ENCODE measurements around the gene ATP6V1D. TPM values are rescaled to one million over a fixed set of nuclear protein-coding genes. Genes with fewer than 3 reads are reported as not detected.
"Not testable (repeated sequence)": the region's sequence is repeated elsewhere in the genome, so short reads cannot be mapped to it uniquely, and the experiment has no call there.

ATP6V1D gene
- polyA plus RNA-seq (ENCODE audit: insufficient read length in 10 of 10) = 10 to 100 TPM; 67.4 to 83.7 (median 74.6) TPM
- long read RNA-seq, donor 1, transcript ATP6V1D-201 (9 exons, 1,845 nt) = major isoform, 16 of 16 reads
- long read RNA-seq, donor 1, partial matches to known transcripts = 0 of 16 reads
- long read RNA-seq, donor 1, other reads (novel, unspliced or antisense) = 0 of 16 reads
- long read RNA-seq, donor 2, transcript ATP6V1D-201 (9 exons, 1,845 nt) = major isoform, 14 of 14 reads
- long read RNA-seq, donor 2, partial matches to known transcripts = 0 of 14 reads
- long read RNA-seq, donor 2, other reads (novel, unspliced or antisense) = 0 of 14 reads
- long read RNA-seq, donor 3 = 0 reads
- long read RNA-seq, donor 4, partial matches to known transcripts = 0 of 4 reads
- long read RNA-seq, donor 4, other reads (novel, unspliced or antisense) = 0 of 4 reads
- long read RNA-seq, donor 5, transcript ATP6V1D-201 (9 exons, 1,845 nt) = major isoform, 17 of 18 reads
- long read RNA-seq, donor 5, partial matches to known transcripts = 0 of 18 reads
- long read RNA-seq, donor 5, other reads (novel, unspliced or antisense) = 0 of 18 reads
- long read RNA-seq, donor 6, transcript ATP6V1D-201 (9 exons, 1,845 nt) = major isoform, 21 of 22 reads
- long read RNA-seq, donor 6, partial matches to known transcripts = 0 of 22 reads
- long read RNA-seq, donor 6, other reads (novel, unspliced or antisense) = 0 of 22 reads
- long read RNA-seq, donor 7, transcript ATP6V1D-201 (9 exons, 1,845 nt) = major isoform, 9 of 11 reads
- long read RNA-seq, donor 7, partial matches to known transcripts = 0 of 11 reads
- long read RNA-seq, donor 7, other reads (novel, unspliced or antisense) = 0 of 11 reads
- long read RNA-seq, donor 8, transcript ATP6V1D-201 (9 exons, 1,845 nt) = major isoform, 5 of 6 reads
- long read RNA-seq, donor 8, partial matches to known transcripts = 0 of 6 reads
- long read RNA-seq, donor 8, other reads (novel, unspliced or antisense) = 0 of 6 reads
- long read RNA-seq, donor 9, partial matches to known transcripts = 0 of 3 reads
- long read RNA-seq, donor 9, other reads (novel, unspliced or antisense) = 0 of 3 reads

DNA sequence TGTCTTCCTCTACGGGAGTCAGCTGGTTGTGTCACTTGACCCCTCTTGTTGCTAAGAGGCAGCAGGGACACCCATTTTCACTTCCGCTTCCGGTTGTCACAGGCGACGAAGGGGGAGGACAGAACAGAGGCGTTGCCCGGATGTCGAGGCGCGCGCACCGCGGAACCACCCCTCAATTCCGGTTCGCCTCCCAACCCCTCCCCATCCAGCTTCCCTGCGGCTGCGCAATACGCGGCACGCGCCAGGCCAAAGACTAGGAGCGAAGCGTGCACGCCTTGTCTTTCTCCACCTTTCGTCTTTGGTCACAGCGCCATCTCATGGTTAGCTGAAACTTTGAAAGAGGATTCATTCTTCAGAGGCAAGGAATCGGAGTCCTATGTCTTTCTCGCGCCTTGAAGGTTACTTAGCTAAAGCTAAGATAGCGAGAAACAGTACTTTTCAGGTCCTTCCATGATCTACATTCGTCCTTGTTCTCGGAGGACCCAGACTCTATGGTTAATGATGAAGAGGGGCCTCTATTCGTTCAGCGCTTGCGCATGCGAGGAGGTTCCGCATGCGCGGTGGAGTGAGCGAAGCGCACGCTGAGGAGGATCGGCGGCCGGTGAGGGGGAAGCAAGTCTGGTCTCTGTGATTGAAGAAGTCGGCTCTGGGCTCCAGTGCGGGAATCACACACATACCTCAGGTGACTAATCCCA is at the start of gene ATP6V1D, which contains the start of gene EIF2S1:
Gene ATP6V1D, minus strand, starts transcription at position 30 of the 695 bp plus-strand sequence. CDS start 106 bp downstream, outside the sequence.
Gene EIF2S1, plus strand, starts transcription at position 554 of the 695 bp plus-strand sequence. CDS start 4,440 bp downstream, outside the sequence.
- DNase-seq = peak; percentile 99 to 100 (median 100)

DNA sequence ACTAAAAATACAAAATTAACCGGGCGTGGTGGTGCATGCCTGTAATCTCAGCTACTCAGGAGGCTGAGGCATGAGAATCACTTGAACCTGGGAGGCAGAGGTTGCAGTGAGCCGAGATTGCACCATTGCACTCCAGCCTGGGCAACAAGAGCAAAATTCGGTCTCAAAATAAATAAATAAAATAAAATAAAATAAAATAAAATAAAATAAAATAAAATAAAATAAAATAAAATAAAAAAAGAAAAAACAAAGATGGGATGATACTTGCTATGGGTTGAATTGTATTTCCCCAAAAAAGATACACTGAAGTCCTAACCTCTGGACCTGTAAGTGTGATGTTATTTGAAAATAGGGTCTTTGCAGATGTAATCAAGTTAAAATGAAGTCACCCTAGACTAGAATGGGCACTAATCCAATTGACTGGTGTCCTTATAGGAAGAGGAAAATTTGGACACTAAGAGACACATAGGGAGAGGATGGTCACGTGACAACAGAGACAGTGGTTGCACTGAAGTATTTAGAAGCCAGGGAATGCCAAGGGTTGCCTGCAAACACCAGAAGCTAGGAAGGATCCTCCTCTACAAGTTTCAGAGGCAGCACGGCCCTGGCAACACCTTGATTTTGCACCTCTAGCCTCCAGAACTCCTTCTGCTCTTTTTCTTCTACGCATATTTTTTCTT is 48.7 kb upstream of the ATP6V1D start:
- DNase-seq = not testable (repeated sequence)

DNA sequence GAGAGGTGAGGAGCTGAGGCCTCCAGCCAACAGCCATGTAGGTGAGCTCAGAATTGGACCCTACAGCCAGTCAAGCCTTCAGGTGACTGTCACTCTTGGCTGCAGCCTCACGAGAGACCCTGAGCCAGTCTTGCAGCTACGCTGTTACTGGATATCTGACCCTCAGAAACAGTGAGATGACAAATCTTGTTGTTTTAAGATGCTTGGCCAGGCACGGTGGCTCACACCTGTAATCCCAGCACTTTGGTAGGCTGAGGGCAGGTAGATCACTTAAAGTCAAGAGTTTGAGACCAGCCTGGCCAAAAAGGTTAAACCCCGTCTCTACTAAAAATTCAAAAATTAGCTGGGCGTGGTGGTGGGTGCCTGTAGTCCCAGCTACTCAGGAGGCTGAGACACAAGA is 46.2 kb upstream of the ATP6V1D start:
- no peak for DNase-seq

DNA sequence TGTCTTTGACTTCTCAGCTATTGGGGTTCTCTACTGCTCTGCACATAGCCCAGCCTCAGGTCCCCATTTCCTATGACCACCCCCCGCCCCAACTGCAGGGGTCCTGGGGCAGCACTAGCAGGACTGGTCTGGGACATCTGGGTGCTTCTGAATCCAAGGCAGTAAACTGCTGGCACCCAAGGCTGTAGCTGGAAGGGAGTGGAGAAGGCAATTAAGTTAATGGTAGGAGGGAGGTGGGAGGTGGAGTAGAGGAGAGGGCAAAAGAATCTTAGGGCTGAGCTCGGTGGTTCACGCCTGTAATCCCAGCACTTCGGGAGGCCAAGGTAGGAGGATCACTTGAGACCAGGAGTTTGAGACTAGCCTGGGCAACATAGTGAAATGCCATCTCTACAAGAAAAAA is 40.8 kb upstream of the ATP6V1D start:
- DNase-seq = no peak

DNA sequence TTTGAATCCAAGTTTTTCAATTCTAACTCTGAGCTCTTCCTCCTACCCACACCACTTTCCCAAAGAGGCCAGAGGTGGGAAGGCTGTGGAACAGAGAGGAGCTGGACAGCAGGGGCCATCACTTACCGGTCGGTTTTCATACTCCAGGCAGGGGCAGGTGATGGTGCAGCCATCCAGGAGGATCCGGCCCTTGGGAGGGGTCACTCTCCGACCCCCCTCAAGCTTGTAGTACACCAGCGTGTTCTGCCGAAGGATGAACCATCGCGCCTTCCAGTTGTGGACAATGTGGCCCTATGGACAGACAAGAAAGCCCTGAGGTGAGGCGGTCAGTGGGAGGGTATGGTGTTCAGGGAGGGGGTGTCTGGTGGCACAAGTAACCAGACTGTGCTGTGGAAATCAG is 37.9 kb upstream of the ATP6V1D start:
- no peak for DNase-seq

DNA sequence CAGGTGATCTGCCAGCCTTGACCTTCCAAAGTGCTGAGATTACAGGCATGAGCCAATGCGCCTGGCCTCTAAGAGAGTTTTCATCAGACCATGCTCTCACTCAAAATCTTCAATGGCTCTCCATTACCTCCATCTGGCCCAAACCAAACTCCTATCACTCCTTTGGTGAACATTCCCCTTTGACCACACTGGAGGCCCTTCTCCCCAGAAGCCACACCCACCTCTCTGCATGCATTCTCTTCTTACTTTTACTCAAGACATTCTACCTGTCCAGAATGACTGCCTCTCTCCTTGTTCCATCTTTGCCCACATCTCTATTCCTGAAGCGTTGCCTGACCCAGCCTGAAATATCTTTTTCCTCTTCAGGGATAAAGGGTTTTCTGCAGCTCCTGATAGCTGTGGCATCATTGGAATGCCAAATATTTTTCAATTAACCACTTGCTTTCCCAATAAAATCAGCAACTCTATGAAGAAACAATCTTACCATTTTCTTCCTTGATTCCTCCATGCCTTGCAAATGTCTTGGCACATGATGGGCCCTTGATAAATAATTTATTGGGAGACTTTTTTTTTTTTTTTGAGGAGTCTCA is 36.9 kb upstream of the ATP6V1D start:
- DNase-seq = no peak

DNA sequence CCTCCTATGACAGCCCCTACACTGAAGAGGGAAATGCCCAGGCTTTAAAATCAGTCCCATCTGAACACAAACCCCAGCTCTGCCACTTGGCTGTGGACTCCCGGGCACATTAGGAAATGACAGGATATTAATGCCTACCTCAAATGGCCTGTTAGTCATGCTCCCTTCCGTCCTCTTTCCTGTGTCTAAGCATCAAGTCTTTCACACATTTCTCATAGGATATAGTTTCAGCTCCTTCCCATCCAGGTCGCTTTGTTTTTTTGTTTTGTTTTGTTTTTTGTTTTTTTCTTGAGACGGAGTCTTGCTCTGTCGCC is 36.2 kb upstream of the ATP6V1D start:
- no peak for DNase-seq

DNA sequence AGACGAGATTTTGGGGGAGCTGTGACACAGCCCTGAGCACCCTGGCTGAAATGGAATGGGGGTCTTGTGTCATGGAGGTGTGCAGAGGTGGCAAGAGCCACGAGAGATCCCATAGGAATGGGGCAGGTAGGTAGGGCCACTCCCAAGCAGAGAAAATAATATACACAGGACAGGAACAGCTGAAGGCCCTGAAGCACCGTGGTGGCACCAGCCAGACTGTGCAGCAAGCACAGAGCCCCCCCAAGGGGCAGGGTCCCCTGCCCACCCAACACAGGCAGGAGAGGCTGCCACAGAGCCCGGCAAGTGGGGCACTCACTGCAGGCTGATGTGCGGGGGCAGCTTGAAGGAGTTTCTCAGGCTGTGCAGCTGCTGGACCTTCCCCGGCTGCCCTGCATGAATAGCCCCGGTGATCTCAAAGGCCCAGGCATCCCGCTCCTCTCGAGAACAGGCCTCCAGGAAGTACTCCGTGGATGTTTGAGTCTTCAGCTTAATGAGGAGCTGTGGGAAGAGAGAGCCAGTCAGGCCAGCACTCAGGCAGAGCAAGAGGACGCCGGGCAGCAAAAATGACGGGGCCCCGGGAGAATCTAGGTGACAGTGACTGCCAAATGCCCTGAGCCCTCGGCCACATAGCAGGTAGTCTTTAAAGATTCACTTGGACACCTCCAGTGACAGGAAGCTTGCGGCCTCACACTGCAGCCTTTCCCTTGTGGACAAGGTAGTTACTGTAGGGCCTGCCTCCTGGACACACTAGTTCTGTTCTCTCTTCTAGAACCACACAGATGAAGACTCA is 35.7 kb upstream of the ATP6V1D start:
- DNase-seq = no peak

DNA sequence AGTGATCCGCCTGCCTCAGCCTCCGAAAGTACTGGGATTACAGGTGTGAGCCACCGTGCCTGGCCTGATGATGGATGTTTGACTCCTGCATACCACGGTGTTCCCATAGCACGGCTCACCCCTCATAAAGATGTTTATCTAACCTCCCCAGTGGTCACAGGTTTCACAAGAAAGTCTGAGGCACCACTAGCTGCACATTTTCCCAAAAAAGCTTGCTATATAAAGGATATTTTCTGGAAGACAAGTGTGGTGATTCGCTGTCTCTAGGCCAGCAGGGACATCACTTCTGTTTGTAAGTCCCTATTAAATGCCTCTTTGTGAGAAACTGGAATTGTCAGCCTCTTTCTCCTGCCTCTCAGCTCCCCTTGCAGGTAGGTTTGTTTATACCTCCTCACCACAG is 34.1 kb upstream of the ATP6V1D start:
- no peak for DNase-seq

DNA sequence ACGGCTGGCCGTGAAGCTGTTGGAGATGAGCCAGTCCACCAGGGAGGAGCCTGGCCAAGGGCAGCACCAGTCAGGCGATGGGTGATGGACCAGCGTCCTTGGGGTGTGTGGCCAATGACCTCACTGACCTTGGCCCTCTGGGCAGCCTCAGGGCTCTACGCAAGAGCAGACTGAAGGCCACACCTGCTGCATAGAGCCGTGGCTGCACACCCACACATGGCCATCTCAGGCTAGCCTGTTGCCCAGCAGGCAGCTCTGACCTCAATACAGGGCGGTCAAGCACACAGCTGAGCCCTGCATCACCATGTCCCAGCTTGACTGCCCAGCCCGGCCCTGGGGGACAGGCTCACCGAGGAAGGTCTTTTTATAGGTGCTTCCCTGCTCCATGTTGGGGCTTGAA is 33.2 kb upstream of the ATP6V1D start:
- DNase-seq = no peak

DNA sequence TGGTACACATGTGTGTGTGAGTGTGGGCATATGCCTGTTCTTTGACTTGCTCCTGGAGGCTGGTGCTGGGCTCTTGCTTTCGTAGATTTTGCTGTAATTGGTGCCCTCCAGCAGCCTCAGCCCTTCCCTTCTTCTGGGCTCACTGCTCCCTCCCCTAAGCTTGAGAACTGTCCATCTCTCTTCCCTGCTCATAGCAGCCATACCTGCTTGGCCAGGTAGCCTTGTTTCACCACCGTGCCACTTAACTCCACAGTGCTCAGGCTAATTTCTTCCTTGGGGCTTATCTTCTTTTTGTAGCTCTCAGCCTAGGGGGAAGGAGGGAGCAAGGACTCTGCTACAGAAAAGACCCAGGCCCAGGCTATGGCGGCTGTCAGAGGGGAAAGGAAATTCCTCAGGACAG is 32.5 kb upstream of the ATP6V1D start:
- no peak for DNase-seq

DNA sequence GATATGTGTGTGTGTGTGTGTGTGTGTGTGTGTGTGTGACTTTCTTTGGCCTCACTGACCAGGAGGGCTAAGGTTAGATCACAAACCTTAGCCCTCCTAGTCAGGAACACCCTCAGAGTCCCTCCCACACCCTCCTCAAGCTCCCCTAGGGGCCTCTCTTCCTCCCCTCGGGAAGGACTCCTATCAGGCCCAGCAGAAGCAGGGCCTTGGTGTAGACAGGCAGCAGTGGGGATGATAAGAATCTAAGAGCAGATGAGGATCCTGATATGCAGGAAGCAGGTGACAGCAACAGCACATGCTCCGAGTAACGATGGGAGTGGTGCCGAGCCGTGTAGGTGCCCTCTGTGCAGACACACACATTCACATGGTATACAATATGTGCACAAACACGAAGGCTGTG is 31.7 kb upstream of the ATP6V1D start:
- DNase-seq = no peak

DNA sequence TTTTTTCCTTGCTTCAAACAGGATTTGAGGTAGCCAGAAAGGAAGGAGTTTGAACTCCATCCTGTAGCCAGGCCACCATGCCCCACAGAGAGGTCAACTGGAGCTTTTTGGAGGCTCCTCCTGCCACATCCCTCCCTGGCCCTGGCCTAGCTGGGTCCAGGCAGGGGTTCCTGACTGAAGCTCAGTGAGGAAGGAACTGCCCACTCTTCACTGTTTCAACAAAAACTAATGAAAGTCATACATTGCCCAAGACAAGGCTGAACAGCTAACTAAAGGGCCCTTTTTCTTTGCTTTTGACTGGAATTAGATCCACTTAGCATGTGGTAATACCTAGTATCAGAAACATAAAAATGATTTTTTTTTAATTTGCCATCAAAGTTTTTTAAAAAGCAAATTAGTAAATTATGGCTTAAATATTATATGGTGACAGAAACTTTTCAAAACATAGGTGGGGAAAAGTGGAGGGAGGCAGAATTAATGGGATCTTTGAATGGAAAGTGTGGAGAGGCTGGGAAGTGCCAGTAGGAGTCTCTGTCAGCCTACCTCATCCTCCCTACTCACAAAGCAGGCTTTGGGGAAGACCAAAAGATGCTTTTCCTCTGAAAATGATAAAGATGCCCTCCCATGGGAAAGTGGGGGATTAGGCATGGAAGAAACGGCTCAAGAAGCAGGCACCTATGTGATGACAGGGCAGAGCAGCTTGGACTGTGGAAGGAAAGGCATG is 30.4 kb upstream of the ATP6V1D start:
- DNase-seq = no peak

DNA sequence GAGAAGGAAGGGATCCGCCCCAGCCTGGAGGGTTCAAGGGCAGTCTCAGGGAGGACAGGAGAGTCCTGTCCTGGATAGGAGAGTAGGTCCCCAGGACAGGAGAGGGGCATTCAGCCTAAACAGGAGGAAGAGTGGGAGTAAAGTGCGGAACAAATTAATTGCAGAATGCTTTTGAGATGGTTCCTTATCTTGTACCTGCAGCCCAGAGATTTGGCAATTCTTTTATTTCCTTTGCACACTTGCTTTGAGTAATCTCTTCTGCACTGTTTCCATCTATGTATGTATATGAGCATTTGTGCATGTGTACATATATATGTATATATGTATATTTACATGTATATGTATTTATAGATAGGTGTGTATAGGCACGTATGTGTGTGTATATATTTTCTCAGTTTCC is 29.7 kb upstream of the ATP6V1D start:
- DNase-seq = no peak

DNA sequence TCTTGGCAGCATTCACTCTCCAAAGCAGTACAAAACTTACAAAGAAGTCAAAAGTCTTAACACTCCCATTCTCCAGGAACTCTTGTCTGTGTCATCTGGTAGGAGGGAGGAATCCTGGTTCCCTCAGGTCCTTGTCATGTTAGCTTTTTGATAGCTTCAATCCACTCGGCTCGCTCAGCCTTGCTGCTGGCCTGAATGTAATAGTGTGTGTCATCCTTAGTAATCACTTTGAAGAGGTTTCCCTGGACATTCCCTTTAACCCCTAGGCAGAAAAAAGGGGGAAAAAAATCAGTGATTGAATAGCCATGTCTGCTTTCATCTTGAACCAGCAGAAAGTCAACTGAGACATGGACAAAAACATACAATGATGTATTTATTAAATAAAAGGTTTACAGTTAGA is 27.6 kb upstream of the ATP6V1D start:
- no peak for DNase-seq

DNA sequence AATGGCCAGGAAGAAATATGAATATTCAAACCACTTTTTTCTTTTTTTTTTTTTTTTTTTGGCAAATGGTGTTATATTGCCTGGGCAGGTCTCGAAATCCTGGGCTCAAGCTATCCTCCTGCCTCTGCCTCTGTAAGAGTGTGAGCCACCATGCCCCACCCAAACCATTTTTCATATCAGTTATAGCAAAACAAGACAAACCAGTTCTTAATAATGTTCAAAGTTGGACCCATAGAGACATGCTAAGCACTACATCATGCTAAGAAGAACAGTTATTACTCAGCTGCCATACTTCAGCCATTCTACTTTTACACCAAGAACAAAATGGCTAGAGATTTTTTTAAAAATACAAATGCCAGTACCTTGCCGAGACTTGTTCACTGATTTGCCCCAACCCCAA is 26.0 kb upstream of the ATP6V1D start:
- no peak for DNase-seq

DNA sequence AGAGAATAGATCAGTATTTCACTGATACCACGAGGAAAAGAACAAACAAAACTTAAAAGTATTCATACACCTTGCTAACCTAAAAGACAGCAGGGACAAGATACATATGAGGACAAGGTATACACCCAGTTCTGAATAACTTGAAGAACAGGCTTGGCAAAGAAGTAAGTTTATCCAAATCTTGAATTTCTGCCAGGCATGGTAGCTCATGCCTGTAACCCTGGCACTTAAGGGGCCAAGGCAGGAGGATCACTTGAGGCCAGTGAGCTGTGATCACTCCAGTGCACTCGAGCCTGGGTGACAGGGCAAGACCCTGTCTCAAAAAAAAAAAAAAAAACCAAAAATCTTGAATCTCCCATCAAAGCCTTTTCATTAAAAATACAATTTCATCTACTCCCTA is 25.5 kb upstream of the ATP6V1D start:
- no peak for DNase-seq

DNA sequence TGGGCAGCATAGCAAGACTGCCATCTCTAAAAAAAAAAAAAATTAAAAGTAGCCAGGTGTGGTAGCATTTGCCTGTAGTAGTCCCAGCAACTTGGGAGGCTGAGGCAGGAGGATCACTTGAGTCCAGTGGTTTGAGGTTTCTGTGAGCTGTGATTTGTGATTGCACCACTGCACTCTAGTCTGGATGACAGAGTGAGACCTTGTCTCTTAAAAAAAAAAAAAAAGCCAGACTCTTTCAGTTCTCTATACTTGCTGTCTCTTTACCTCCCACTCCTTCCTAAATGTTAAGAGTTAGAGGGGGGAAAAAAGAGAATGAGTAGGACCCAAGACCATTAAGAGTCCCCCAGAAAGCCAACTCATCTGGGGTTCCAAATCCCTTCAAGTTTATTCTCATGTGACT is 18.3 kb upstream of the ATP6V1D start:
- DNase-seq = no peak

DNA sequence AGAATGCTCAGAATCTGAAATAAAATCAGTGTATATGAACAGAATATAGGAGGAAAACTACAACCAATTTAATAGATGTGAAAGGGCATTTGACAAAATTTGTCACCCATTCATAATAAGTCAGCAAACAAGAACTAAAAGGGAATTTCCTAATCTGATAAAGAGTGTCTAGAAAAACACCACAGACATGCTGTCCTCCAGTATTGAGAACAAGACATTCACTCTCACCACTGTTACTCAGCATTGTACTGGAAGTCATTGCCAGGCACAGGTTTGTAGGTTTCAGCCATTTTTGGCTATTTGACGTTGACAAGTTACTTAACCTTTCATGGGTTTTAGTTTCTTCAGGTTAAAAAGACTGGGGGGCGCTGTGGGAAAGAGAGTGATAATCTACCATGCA is 13.7 kb upstream of the ATP6V1D start:
- DNase-seq = no peak
